Measurements from ENCODE around the gene SNX18.
"Not testable (repeated sequence)": the region's sequence is repeated elsewhere in the genome, so short reads cannot be mapped to it uniquely, and the experiment has no call there.

The SNX18 gene, protein sequence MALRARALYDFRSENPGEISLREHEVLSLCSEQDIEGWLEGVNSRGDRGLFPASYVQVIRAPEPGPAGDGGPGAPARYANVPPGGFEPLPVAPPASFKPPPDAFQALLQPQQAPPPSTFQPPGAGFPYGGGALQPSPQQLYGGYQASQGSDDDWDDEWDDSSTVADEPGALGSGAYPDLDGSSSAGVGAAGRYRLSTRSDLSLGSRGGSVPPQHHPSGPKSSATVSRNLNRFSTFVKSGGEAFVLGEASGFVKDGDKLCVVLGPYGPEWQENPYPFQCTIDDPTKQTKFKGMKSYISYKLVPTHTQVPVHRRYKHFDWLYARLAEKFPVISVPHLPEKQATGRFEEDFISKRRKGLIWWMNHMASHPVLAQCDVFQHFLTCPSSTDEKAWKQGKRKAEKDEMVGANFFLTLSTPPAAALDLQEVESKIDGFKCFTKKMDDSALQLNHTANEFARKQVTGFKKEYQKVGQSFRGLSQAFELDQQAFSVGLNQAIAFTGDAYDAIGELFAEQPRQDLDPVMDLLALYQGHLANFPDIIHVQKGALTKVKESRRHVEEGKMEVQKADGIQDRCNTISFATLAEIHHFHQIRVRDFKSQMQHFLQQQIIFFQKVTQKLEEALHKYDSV

DNA sequence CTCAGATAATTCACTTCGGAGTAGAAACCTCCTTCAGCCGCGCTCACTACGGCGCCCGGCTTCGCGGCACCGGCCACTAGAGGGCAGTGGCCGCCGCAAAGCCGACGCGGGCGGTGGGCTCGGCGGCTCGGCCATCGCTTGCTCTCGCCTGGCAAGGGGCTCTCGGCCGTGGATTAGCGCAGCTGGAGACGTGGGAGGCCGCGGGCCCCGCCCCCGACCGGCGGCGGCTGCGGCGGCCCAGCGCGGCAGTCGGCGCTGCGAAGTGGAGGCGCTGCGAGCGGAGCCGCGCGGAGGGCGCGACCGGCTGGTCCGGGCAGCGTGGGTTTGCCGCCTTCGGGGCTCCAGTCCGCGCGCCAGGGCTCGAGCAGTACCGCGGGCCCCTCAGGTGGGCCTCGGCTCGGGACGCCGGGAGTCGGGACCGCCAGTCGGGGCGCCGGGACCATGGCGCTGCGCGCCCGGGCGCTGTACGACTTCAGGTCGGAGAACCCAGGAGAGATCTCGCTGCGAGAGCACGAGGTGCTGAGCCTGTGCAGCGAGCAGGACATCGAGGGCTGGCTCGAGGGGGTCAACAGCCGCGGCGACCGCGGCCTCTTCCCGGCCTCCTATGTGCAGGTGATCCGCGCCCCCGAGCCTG, at the start of gene SNX18:
Gene SNX18 (plus strand): TSS at position 248 of the 634 bp plus-strand sequence. CDS start 194 bp downstream, at position 442.
- DNase-seq (ENCODE audit: low read depth in 2 of 2) = peak; percentile 84 to 87

DNA sequence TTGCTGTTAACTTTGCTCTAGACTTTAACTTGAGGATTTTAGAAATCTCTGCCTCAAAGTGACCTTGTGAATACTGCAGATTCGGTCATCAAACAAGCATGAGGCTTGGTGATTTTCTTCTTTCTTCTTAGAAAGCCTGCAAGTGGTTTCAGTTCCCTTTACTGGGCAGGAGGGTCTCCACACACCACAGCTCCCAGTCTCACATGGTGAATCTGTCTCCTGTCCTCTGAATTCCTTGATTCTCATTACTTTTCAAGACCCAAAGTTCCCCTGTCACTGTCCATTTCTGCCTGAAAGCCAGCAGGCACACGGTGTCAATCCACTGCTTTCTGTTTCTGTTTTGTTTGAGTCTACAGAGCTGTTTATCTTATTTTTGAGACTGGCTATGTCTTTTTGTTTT, 47.9 kb upstream of the SNX18 start:
- DNase-seq (ENCODE audit: low read depth in 2 of 2) = no peak

DNA sequence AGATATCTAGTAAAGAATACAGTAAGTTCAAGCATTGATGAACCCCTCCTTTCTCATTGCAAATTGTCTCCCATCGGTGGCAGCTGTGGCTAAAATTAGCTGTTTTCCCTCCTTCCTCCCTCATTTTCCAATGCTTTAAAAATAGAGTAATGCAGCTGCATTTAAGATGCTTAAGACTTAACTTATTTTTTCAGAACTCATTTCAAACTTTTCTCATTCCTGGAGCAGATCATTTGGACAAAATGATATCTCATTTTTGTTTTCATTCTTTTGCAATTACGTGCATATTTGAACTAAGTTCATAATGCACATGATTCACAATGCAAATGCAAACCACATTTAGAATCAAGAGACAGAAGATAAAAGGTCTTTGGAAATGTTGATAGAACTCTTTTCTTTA, 47.4 kb upstream of the SNX18 start:
- DNase-seq (ENCODE audit: low read depth in 2 of 2) = no peak

DNA sequence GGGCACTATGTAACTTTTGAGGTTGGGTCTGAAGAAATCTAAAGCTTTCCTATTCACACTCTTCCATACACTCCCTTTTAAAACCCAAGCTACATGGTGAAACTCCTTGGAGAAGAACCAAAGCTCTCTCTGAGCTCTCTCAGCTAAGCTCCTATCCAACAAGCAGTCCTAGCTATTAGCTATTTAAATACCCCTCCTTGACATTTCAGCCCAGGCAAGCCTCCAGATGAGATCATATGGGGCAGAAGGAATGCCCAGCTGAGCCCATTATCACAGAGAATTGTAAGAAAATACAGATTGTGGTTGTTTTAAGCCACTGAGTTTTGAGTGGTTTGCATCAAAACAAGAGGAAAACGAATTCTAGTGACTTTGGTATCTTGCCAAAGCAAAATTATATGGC, 46.9 kb upstream of the SNX18 start:
- no peak for DNase-seq (ENCODE audit: low read depth in 2 of 2)

DNA sequence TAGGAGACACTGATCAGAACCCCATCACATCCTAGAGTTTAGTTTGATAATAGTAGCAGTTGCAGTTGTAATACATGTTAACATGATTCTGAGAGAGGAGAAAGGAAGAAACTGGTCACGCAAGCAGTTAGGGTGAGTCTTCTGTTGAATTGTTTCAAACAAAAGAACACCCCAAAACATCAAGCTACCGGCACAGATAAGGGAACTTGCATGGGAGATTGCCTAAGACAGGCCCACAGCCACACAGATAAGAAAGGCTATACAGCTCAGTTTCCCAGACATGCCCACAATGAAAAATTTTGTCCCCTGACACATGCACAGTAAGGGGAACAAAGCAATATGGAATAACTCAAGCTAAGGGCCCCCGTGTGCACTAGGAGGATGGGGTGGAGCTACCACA, 46.2 kb upstream of the SNX18 start:
- DNase-seq (ENCODE audit: low read depth in 2 of 2) = no peak

DNA sequence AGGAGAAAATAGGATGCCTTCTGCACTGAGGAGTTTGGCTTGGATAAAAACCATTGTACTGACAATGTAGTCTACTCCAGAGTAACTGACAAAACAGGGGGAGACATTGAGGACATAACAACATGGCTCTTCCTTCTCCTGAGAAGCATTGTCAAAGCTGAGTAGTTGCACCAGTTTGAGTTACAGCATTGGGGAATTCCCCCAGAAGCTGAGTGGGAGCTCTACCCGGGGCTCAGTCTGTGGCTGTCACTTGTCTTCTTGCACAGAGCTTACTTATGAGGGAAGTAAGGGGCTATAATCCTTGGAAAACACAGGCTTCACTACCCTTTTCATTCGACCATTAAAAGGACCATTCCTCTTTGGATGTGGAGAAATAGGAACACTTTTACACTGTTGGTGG, 40.9 kb upstream of the SNX18 start:
- DNase-seq (ENCODE audit: low read depth in 2 of 2) = no peak

DNA sequence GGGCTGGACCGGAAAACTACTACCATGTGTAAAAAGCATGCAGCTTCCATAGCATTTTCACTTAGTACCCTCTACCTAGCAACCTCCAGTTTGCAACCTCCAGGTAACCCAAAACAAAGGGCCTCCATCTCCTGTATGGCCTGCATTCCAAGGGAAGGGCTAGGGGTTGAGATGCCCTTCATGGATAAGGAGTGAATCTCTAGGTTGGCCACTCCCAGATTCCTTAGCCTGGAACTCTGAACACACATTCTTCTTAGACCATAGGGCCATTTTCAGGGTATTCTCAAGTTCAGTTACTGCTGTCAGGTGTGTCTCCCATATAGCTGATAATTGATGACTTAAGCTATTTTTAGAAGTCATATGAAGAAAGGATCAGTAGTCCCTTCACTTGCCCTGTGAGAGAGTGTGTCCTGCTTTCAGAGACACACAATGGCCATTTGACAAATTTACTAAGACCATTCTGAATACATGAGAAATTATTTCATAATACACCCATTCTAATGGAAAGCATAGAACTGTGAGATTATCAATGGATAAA, 39.5 kb upstream of the SNX18 start:
- DNase-seq (ENCODE audit: low read depth in 2 of 2) = no peak

DNA sequence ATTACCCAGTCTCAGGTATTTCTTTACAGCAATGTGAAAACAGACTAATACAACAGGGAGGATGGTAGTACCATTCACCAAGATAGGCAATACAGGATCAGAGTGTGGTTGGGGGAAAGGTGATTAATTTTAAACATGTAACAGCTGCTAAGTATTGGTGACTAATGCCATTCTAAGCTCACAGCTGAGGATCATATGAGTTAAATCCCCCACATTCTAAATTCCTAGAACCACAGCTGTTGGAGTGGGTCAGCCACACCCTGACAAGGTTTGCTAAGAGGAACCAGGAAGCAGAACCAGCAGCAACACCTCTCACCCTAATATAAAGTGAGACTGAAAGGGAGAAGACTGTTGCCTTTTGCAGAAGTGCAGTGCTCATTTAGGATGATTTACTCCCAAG, 37.3 kb upstream of the SNX18 start:
- DNase-seq (ENCODE audit: low read depth in 2 of 2) = no peak

DNA sequence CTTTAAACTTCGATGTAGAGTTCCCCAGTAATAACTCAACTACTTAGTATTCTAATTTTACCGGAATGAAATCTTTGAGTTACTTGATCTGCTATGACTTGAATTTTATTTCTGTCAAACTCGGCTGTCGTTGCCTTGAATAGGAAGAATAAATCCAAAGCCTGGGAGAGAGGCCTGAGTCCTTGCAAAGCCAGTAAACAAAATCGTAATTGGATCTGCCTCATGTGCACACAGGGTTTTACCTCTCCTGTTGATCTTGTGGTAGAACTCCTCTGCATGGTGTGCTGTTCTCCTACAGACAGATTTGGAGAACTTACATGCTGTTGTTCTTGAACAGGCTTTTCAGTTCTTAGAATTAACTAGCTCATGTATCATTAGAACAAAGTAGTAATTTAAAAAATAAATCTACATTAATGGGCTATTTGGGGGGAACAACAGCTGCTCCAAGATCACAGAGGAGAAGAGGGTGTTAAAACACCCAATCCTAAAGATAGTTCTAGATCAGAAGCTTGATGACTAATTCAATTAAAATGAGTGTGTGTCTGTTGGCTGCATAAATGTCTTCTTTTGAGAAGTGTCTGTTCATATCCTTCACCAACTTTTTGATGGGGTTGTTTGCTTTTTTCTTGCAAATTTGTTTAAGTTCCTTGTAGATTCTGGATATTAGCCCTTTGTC, 33.2 kb upstream of the SNX18 start:
- no peak for DNase-seq (ENCODE audit: low read depth in 2 of 2)

DNA sequence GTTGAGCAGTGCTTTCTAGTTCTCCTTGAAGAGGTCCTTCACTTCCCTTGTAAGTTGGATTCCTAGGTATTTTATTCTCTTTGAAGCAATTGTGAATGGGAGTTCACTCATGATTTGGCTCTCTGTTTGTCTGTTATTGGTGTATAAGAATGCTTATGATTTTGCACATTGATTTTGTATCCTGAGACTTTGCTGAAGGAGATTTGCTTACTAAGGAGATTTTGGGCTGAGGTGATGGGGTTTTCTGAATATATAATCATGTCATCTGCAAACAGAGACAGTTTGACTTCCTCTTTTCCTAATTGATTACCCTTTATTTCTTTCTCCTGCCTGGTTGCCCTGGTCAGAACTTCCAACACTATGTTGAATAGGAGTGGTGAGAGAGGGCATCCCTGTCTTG, 31.9 kb upstream of the SNX18 start:
- DNase-seq (ENCODE audit: low read depth in 2 of 2) = not testable (repeated sequence)

DNA sequence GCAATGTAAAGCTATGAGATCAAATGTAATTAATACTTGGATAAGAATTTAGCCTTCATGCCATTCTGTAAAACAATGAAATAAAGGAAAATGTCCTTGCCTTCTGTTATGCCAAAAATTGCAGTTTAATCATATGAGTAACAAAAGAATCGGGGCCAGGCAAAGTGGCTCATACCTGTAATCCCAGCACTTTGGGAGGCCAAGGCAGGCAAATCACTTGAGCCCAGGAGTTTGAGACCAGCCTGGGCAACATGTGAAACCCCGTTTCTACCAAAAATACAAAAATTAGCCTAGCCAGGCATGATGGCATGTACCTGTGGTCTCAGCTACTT, 27.9 kb upstream of the SNX18 start:
- not testable (repeated sequence) for DNase-seq (ENCODE audit: low read depth in 2 of 2)

DNA sequence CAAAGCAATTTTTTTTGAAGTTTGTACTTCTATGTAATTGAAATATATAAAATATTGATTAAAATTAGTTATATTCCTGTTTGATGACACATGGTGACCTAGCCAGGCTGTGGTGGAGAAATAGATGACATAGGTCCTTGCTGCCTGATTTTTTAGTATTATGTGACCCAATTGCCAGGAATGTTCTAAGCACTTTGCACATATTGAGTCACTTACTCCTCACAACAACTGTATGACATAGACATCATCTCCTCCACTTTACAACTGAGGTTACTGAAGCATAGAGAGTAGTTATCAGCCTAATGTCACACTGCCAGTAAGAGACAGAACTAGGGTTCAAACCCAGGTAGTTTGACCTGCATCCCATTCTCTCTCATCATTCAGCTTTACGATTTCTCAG, 26.2 kb upstream of the SNX18 start:
- DNase-seq (ENCODE audit: low read depth in 2 of 2) = no peak

DNA sequence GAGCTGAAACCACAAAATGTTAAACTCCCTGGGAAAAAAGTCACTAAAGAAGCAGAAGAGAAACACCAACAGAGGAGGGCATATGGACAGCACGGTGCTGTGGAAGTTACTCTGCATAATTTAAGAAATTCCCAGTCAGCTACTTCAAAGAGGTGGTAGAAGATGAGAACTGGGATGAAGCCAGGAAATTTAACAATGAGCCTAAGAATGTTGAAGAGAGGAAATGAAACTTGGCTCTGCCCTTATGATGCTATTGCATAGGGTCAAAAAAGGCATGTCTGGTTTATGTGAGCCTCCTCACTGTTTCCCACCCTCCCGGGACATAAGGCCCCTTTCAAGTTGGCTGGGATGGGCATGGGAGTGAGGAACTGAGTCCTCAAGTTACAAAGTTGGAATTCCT, 25.4 kb upstream of the SNX18 start:
- no peak for DNase-seq (ENCODE audit: low read depth in 2 of 2)

DNA sequence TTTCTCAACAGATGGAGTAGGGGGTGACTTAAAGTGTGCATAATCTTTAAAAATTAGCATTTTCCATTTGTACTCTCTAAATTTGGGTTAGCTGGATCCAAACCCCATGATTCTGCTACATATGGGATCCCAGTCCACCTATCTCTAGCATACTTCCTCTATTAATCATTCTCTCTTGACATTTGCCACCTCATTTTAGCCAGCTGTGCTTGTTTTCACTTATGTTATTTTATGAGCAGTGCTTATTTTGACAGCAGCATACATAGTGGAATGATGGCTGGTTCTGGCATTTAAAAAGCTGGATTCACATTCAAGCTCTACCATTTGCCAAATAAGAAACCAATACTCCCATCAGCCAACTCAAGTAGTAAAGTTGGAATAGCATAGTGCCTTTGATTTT, 22.5 kb upstream of the SNX18 start:
- DNase-seq (ENCODE audit: low read depth in 2 of 2) = no peak

DNA sequence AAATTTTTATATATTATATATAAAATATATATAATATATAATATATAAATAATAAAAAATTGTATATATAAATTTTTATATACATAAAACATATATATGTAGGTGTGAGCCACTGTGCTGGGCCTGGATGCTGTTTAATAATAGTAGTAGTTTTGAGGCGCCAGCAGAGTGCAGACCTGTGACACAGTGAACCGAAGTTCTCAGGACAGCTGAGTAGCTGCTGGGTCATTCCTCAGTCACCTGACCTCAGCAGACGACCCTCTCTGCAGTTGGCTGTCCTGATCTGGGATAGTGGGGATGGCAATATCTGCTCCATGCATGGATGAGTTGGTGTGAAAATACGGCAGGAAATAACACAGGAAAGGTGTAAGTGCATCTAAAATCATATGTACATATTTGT, 3.3 kb upstream of the SNX18 start:
- DNase-seq (ENCODE audit: low read depth in 2 of 2) = no peak

DNA sequence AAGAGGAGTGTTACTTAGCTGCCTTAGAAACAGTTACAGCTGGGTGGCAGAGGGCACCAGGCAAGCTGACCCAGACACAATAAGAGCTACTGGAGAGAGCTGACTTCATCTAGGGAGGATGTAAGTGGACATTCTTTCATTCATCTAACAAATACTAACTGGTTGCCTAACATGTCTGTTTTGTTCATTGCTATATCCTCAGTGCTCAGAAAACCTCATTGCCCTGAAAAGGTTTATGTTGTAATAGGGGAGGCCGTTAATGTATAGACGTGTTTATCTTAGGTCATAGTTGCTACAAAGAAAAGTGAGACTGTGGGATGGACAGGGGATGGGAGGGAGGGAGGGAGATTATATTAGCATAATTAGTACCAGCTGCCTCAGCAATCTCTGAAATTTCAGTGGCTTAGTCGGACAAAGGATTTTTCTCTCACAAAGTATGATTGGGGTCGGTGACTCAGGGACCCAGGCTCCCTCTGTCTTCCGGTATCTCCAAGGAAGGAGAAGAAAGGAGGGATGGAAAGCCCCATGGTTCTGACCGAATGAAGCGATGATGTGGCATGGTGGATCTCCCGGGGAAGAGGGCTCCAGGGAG, 2.6 kb upstream of the SNX18 start:
- no peak for DNase-seq (ENCODE audit: low read depth in 2 of 2)

DNA sequence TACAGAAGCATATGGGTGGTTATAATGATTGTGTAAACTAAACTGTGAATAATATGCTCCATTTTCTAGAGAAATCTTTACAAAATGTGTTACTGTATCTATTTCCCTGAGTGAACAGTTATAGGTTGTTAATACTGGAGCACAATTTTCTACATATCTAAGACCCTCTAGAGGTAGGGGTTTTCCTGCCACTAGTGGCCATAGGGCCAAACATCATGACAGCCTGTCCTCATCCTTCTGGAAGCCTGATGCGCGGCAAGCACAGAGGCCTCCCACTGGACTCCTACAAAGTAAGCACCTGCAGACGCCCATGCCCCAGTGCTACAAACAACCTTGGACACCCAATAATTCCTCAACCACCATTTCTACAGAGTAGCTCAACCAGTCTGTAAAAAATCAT, 1.9 kb upstream of the SNX18 start:
- DNase-seq (ENCODE audit: low read depth in 2 of 2) = no peak

DNA sequence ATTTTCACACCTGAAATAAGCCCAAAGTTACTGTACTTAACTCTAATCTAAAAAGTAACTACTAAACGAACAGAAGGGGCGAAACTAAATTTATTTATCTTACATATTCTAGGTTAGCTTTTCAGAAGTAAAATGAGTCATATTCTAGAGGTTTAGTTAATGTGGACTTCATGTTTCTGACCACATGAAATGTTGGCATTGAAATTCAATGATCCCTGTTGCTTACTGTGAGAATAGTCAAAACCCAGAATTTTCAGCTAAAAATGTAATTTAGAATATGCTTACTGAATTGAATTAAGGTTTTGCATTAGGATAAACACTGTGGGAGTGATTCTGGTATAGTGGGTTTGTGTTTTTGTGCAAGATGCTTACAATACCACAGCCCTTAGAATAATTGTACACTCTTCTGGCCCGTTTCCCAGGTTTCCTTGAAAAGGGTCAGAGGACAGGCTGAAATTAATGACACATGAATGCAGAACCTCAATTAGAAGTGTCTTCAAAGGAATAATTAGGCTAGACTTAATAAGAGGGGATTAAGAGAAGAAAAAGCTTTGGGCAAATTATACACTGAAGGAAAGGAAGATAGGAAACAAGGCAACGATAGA, 1.4 kb upstream of the SNX18 start:
- no peak for DNase-seq (ENCODE audit: low read depth in 2 of 2)

DNA sequence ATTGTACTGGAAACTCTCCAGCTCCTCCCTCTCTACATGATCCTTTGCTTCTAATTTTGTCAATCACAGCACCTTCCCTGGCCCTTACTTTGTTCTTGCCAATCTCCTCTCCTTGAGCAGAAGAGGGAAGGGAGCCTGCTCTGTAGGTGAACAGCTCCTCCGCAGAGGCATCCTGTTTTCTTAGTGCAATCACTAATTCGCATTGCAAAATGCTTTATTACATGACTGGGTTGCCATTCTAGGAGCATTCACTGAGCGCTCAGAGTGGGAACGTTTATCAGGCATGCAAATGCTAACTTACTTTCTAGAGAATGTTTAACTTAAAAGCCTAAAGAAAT, 416 bp upstream of the SNX18 start:
- no peak for DNase-seq (ENCODE audit: low read depth in 2 of 2)

DNA sequence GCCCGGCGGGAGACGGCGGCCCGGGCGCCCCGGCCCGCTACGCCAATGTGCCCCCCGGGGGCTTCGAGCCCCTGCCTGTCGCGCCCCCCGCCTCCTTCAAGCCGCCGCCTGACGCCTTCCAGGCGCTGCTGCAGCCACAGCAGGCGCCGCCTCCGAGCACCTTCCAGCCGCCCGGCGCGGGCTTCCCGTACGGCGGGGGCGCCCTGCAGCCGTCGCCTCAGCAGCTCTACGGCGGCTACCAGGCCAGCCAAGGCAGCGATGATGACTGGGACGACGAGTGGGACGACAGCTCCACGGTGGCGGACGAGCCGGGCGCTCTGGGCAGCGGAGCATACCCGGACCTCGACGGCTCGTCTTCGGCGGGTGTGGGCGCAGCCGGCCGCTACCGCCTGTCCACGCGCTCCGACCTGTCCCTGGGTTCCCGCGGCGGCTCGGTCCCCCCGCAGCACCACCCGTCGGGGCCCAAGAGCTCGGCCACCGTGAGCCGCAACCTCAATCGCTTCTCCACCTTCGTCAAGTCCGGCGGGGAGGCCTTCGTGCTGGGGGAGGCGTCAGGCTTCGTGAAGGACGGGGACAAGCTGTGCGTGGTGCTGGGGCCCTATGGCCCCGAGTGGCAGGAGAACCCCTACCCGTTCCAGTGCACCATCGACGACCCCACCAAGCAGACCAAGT, 723 bp downstream of the SNX18 start:
- DNase-seq (ENCODE audit: low read depth in 2 of 2) = peak; percentile 14 to 38

Measured in stimulated activated CD8-positive, alpha-beta memory T cell treated with anti-CD3 and anti-CD28 coated beads, Interleukin-2, amount 100 ng/mL, for 1 hour (primary cell).